Naive thymus-derived CD8-positive, alpha-beta T cell (primary cell): ENCODE data around the gene RAB3GAP1. TPM values are rescaled to one million over a fixed set of nuclear protein-coding genes. Genes with fewer than 3 reads are reported as not detected.

ENCODE experiments used
- ATAC-seq, 2 donors: fragments of 150-1000 bp; cut with Tn5 transposase in 1 of 2; sonication (Bioruptor Pico), chemical (Tn5 transposase) in 1 of 2; 1 replicate in 1 of 2; 2 replicates in 1 of 2; pipeline ENCODE4 v1.10.0; 2021; ENCODE audit warnings: mild to moderate bottlenecking in 2 of 2, moderate library complexity in 2 of 2
- POLR2A ChIA-PET: fragments of 350-600 bp; sonication (Branson Sonifier 250); formaldehyde crosslinking; loops from one replicate; lab custom pipeline; 2021; ENCODE audit warnings: antibody characterized with exemption; lab: Charles Lee
- DNase-seq, 10 donors: peaks; one replicate each; pipeline versions ENCODE4 v3.0.0 to v3.0.0-alpha.2; 2020 to 2022
- H3K27ac Mint-ChIP-seq, 10 donors: one replicate each; pipeline ENCODE4 v1.8.0; 2020 to 2022; ENCODE audit warnings: mild to moderate bottlenecking in 10 of 10, mixed read lengths in 10 of 10, moderate library complexity in 4 of 10, inconsistent platforms in 1 of 10
- H3K27me3 Mint-ChIP-seq, 5 donors: one replicate each; pipeline ENCODE4 v1.8.0; 2021 to 2022; ENCODE audit warnings: mixed read lengths in 5 of 5
- H3K36me3 Mint-ChIP-seq, 3 donors: one replicate each; pipeline ENCODE4 v1.8.0; 2020 to 2022; ENCODE audit warnings: mixed read lengths in 3 of 3, mild to moderate bottlenecking in 2 of 3, inconsistent platforms in 1 of 3
- H3K4me1 Mint-ChIP-seq, 4 donors: one replicate each; pipeline ENCODE4 v1.8.0; 2021 to 2022; ENCODE audit warnings: mixed read lengths in 4 of 4
- H3K4me3 Mint-ChIP-seq, 10 donors: one replicate each; pipeline ENCODE4 v1.8.0; 2020 to 2022; ENCODE audit warnings: mild to moderate bottlenecking in 10 of 10, mixed read lengths in 10 of 10, moderate library complexity in 6 of 10, inconsistent platforms in 1 of 10
- H3K9me3 Mint-ChIP-seq, 9 donors: one replicate each; pipeline ENCODE4 v1.8.0; 2020 to 2022; ENCODE audit warnings: mixed read lengths in 9 of 9, mild to moderate bottlenecking in 3 of 9, inconsistent platforms in 1 of 9, moderate library complexity in 1 of 9
- polyA plus RNA-seq, 3 donors: library from polyadenylated mRNA; unstranded; fragments of 300-500 nt; fragmentation: Illumina TruSeq; gene quantifications; one replicate each; pipeline ENCODE4 v1.2.3, GENCODE V29; 2021
- total RNA-seq, 8 experiments: library from RNA in 2 of 8; stranded (reverse) in 2 of 8; gene quantifications; one replicate each; pipeline ENCODE4 v1.2.3 and lab custom pipeline; 2021 to 2026

RAB3GAP1 gene
- total and polyA plus RNA-seq, 5 experiments from 2014 or later = 14.6 to 59.5 (median 23.2) TPM

DNA sequence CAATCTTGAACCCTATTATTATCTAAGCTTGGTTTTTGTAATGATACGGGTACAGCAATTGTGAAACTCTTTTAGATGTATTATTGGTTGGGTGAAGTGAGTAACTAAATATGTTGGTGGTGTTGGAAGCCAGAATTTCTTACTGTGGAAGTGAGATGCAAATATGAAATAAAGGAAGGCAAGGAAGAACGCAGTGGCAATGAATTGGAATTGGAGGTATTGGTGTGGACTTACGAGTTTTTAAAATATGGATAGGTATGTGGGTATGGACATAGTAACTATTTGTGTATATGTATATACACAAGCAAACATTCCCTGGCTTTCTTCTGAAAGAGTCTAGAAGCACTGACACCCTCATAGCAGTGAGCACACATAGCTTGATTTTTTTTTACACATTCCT is 105.8 kb downstream of the RAB3GAP1 start:
- H3K27ac Mint-ChIP-seq = peak overlapping the region in 4 of 10 donors; percentile 3 to 54 (median 32)
- ATAC-seq = no peak
- no peaks in the 10 kb centered on the region for H3K9me3 Mint-ChIP-seq
- H3K4me3 Mint-ChIP-seq = no peak overlapping the region
- peaks cover 17 to 87% (median 43%) of the 10 kb centered on the region in 3 donors for H3K36me3 Mint-ChIP-seq
- peaks cover 0 to 9% (median 2%) of the 10 kb centered on the region in 4 donors for H3K4me1 Mint-ChIP-seq
- DNase-seq = no peak
- H3K27me3 Mint-ChIP-seq = no peaks in the 10 kb centered on the region
- POLR2A ChIA-PET = interaction anchor here (0.7 kb wide), 1 partner anchor 995 kb away, joined by 3 read pairs; no protein-coding TSS in a partner anchor

DNA sequence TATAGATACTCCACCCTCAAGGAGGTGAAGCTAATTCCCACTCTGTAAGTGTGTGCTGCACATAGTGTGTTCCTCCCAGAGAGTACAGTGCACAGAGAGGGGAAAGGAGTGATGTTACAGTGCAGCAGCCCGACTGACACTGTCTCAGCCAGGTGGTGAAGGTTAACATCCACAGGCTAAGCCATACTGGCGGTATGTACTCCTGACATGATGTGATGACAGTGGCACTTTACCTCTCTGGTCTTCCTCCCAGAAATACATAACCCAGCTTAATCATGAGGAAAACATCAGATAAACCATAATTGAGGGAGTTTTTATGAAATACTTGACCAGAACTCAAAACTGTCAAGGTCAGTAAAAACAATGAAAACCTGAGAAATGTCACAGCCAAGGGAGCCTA is 107.1 kb downstream of the RAB3GAP1 start:
- POLR2A ChIA-PET = no interaction called here
- no peaks in the 10 kb centered on the region for H3K27me3 Mint-ChIP-seq
- DNase-seq = no peak
- H3K4me1 Mint-ChIP-seq = peaks cover 0 to 8% (median 3%) of the 10 kb centered on the region in 4 donors
- H3K9me3 Mint-ChIP-seq = no peaks in the 10 kb centered on the region
- H3K27ac Mint-ChIP-seq = peak overlapping the region in 3 of 10 donors; percentile 7 to 79 (median 29)
- no peak overlapping the region for H3K4me3 Mint-ChIP-seq
- peaks cover 16 to 91% (median 41%) of the 10 kb centered on the region in 3 donors for H3K36me3 Mint-ChIP-seq
- no peak for ATAC-seq

DNA sequence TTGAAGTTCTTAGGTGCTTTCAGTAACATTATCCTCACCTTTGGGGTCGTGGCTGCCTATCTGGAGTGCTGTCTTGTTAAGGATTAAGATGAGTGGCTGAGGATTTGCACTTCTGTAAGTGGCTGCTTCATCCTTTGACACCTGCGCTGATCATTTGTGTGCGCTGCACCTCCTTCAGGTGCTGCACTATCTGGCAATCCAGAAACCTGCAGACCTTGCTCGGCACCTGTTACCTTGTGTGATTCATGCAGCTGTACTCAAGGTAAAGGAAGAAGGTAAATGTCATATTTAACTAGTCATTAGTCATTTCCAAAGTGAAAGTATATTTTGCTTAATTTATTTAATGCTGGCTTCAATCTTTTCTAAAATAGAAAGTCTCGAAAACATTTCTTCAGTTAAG is 110.3 kb downstream of the RAB3GAP1 start:
- DNase-seq (no peak), ATAC-seq (no peak)
- Mint-ChIP-seq H3K9me3 (no peaks in the 10 kb centered on the region), H3K27ac (peak overlapping the region in 5 of 10 donors; percentile 16 to 44 (median 35)), H3K36me3 (peaks cover 5 to 89% (median 32%) of the 10 kb centered on the region in 3 donors), H3K4me1 (peaks cover 0 to 2% (median under 1%) of the 10 kb centered on the region in 4 donors), H3K4me3 (no peak overlapping the region), H3K27me3 (no peaks in the 10 kb centered on the region)
- POLR2A ChIA-PET = no interaction called here

DNA sequence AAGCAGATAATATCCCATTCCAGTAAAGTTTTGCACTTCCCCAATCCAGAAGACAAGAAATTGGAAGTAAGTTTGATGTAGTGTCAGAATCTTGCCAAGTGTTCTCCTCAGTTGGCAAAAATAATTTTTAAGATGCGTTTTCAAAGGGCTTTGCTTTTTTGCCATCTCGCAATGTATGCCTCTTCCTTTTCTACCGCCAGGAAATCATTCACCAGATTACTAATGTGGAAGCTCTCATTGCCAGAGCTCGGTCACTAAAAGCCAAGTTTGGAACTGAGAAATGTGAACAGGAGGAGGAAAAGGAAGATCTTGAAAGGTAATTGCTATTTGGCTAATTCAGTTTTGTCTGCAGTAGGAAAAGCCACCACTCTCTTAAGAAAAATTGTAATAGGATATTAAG is 110.7 kb downstream of the RAB3GAP1 start:
- no peak for ATAC-seq
- POLR2A ChIA-PET = no interaction called here
- Mint-ChIP-seq H3K4me1 (peaks cover 0 to 5% (median 3%) of the 10 kb centered on the region in 4 donors), H3K4me3 (no peak overlapping the region), H3K27me3 (no peaks in the 10 kb centered on the region), H3K9me3 (no peaks in the 10 kb centered on the region), H3K36me3 (peaks cover 5 to 89% (median 30%) of the 10 kb centered on the region in 3 donors), H3K27ac (peak overlapping the region in 6 of 10 donors; percentile 8 to 43 (median 32))
- DNase-seq = no peak

DNA sequence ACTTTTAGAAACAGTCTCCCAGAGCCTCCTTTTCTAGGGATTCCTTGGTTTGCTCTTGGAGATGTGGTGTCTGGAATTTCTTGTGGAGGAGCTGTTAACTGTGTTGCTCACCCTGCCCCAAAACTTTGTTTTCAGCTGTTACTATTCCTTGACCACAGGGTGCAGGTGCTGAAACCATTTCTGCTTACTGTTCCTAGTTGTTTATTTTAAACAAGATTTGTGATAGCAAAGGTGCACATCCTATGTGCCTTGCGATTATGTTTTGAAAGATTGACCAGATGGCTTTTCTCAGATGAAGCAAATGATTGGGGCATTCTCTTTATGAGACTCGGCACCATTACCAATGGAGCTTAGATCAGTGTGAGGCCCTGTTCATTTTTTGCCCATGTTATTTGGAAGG is 111.2 kb downstream of the RAB3GAP1 start:
- Mint-ChIP-seq H3K27me3 (no peaks in the 10 kb centered on the region), H3K36me3 (peaks cover 3 to 89% (median 29%) of the 10 kb centered on the region in 3 donors), H3K9me3 (no peaks in the 10 kb centered on the region), H3K4me3 (no peak overlapping the region), H3K4me1 (peaks cover 0 to 9% (median 4%) of the 10 kb centered on the region in 4 donors), H3K27ac (peak overlapping the region in 5 of 10 donors; percentile 12 to 61 (median 43))
- POLR2A ChIA-PET = no interaction called here
- ATAC-seq = no peak
- no peak for DNase-seq

DNA sequence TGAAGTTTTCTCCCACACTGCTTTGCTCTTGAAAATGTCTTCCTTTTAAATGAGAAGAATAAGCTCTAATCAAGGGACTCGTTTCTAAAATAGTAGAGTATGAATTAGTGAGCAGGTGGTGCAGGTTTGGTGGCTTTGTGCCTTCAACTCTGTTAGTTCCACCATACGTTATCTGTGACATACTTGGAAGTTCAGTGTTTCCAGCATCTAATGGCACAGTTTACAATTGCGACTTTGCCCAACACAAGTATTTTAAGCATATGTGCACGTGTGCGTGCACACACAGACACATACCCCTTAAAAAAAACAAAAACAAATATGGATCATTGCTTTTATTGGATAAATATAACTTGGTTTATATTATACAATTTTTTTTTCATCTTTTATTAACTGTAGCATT is 111.8 kb downstream of the RAB3GAP1 start:
- POLR2A ChIA-PET = no interaction called here
- no peak for ATAC-seq
- no peak for DNase-seq
- Mint-ChIP-seq H3K9me3 (no peaks in the 10 kb centered on the region), H3K27me3 (no peaks in the 10 kb centered on the region), H3K4me3 (no peak overlapping the region), H3K36me3 (peaks cover 0 to 89% (median 30%) of the 10 kb centered on the region in 3 donors), H3K27ac (no peak overlapping the region), H3K4me1 (peaks cover 4 to 15% (median 9%) of the 10 kb centered on the region in 4 donors)

DNA sequence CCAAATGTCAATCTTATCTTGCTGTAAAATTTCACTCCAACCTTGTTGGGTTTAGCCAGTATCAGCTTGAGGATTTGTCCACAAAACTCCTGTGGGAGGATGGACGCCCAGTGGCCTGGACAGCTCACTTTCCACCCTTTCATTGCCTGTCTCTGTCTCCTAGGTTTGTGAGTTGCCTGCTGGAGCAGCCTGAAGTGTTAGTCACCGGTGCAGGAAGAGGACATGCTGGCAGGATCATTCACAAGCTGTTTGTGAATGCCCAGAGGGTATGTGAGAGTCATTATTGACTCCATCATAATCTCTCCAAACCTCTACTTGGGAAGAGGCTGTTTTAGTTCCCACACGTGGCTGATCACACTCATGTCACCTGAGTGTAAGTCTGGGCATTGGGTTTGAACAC is 112.3 kb downstream of the RAB3GAP1 start:
- Mint-ChIP-seq H3K4me3 (no peak overlapping the region), H3K27me3 (no peaks in the 10 kb centered on the region), H3K4me1 (peaks cover 4 to 20% (median 12%) of the 10 kb centered on the region in 4 donors), H3K36me3 (peaks cover 0 to 89% (median 31%) of the 10 kb centered on the region in 3 donors), H3K9me3 (no peaks in the 10 kb centered on the region), H3K27ac (peak overlapping the region in 2 of 10 donors; percentile 63 to 66)
- DNase-seq (no peak), ATAC-seq (no peak)
- POLR2A ChIA-PET = no interaction called here

DNA sequence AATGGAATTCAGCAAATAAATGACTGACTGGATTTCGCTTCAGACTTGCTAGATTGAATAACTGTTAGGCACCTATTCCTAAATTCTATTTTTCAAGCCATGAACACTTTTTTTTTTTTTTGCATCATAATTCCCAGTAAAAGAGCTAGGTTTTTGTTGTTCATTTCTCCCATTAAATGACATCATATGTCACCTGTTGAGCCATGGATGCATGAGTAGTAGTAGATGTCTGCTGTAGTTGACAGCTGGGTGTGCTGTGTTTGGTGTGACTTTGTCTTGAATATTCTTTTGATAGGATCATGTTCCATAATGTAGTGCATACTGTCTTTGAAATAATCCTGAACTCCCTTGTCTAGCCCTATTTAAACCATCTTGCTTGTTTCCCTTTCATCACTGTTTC is 115.2 kb downstream of the RAB3GAP1 start:
- Mint-ChIP-seq H3K27ac (peak overlapping the region in 4 of 10 donors; percentile 1 to 81 (median 16)), H3K27me3 (no peaks in the 10 kb centered on the region), H3K4me1 (peaks cover 8 to 36% (median 20%) of the 10 kb centered on the region in 4 donors), H3K9me3 (peaks cover 0 to under 1% (median 0%) of the 10 kb centered on the region in 9 donors), H3K36me3 (peaks cover 0 to 93% (median 27%) of the 10 kb centered on the region in 3 donors), H3K4me3 (no peak overlapping the region)
- POLR2A ChIA-PET = no interaction called here
- no peak for DNase-seq
- ATAC-seq = no peak

DNA sequence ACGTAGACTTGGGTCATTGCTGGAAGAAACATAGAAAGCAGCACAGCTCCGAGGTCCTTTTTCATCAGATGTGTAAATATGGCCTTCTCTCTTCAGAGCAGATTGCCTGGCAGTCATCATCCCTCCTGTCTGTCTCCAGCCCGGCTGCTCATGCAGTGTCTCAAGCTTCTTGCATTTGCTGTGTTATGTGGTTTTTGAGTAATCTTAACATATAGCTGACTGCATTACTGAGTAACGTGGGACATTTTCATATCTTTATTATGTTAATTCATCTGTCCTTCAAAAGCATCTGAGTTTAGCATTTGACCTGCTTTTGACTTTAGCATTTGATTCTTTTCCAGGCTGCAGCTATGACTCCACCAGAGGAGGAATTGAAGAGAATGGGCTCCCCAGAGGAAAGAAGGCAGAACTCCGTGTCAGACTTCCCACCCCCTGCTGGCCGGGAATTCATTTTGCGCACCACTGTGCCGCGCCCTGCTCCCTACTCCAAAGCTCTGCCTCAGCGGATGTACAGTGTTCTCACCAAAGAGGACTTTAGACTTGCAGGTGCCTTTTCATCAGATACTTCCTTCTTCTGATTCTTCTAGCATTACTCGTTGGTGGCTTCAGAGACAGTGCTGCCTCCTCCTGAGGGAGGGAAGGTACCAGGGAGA is 116.2 kb downstream of the RAB3GAP1 start:
- Mint-ChIP-seq H3K36me3 (peaks cover 0 to 87% (median 29%) of the 10 kb centered on the region in 3 donors), H3K27ac (peak overlapping the region; percentile 48 to 91 (median 74)), H3K27me3 (no peaks in the 10 kb centered on the region), H3K4me3 (peak overlapping the region in 6 of 10 donors; percentile 35 to 50 (median 46)), H3K9me3 (peaks cover 0 to 1% (median 0%) of the 10 kb centered on the region in 9 donors), H3K4me1 (peaks cover 8 to 36% (median 19%) of the 10 kb centered on the region in 4 donors)
- no peak for ATAC-seq
- POLR2A ChIA-PET = interaction anchor here (0.6 kb wide), 1 partner anchor 21 kb away, joined by 4 read pairs; no protein-coding TSS in a partner anchor
- DNase-seq = no peak

DNA sequence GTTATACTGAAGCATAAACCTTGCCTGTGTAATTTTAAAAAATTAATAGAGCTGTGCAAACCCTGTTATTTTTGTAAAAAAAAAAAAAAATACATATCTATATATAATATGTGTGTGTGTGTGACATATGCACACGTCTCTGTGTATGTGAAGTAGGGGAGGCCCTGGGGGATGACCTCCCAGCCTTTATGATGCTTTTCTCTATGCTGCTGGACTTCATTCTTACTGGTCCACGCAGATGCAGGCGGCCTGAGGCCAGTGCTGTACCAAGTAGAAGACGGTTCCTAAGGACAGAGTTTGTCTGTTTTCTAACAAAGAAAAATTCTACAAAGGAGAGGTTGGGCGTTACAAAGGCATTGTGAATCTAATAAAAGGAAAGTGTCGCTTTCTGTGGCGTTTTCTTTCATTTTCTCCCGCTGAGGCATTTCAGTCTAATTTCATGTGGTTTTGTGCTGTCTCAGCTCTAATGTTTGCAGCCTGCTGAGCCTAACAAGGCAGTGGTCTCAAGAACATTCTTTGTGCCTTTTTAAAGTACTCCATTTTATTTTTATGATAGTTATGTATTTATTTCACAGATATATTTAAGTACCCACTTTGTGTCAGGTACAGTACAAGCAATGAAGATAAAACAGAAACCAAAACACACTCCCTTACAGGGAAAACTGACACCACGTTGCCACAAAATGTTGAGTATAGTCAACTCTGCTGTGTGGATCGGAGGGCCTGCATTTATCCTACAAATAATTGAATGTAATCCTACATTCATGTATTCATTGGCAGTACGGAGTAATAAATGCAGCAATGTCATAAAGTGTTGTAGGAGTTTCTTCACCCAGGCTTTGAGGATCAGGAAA is 118.0 kb downstream of the RAB3GAP1 start:
- Mint-ChIP-seq H3K4me3 (peak overlapping the region; percentile 43 to 87 (median 66)), H3K27ac (peak overlapping the region; percentile 63 to 94 (median 86)), H3K4me1 (peaks cover 8 to 36% (median 19%) of the 10 kb centered on the region in 4 donors), H3K9me3 (peaks cover 0 to 1% (median 0%) of the 10 kb centered on the region in 9 donors), H3K27me3 (no peaks in the 10 kb centered on the region), H3K36me3 (peaks cover 0 to 81% (median 24%) of the 10 kb centered on the region in 3 donors)
- ATAC-seq (peak; percentile 46 to 49), DNase-seq (peak in 1 of 10 donors; percentile 15)
- POLR2A ChIA-PET = no interaction called here

DNA sequence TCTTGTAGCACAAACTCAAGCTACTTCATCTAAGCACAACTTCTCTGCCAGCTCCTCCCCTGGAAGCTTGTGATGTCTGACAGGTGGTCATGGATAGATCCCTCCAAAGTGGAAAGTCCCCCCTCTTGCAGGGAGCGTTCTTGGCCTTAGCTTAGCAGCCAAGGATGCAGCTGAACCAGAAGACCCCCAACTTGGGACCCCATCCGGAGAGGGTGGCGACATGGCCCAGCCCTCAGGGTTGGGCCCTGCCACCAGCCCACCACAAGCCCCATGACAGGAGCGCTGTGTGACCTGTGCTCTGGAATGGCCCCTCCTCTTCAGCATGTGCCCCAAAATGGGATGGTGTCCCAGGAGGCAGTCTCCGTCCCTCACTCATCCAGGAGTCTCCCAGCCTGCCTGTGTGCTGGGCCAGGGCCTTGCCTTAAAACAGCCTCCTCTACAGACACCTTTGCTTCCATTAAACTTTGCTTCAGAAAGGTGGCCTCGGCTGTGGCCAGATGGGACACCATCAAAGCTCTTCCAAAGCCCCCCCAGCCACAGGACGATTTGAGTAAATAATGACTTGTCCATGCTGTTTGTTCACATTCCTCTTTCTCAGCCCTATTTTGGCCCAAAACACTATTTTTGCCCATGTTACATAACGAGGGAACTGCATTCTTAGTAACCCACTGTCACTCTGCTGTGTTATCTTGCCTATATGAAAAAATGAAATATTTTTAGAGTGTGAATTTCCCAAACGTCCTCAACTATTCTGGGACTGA is 122.1 kb downstream of the RAB3GAP1 start:
- H3K36me3 Mint-ChIP-seq = peaks cover 17 to 68% (median 42%) of the 10 kb centered on the region in 3 donors
- H3K9me3 Mint-ChIP-seq = peaks cover 0 to 11% (median 8%) of the 10 kb centered on the region in 9 donors
- H3K4me3 Mint-ChIP-seq = no peak overlapping the region
- DNase-seq (no peak), ATAC-seq (no peak)
- POLR2A ChIA-PET = no interaction called here
- no peak overlapping the region for H3K27ac Mint-ChIP-seq
- no peaks in the 10 kb centered on the region for H3K27me3 Mint-ChIP-seq
- H3K4me1 Mint-ChIP-seq = peaks cover 4 to 18% (median 10%) of the 10 kb centered on the region in 4 donors

DNA sequence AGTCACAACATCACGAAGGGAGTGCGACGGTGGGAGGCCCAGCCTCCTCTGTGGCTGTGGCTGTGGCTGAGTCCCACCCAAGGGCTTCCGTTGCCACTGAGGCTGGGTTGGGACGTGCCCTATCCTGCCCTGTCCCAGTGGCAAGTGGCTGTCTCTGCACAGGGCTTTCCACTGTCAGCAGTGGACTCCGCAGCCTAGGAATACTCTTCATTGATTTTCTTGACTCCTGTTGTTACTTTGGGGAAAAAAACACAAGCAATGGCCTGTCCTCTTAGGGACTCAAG is 122.7 kb downstream of the RAB3GAP1 start:
- H3K4me1 Mint-ChIP-seq = peaks cover 3 to 13% (median 7%) of the 10 kb centered on the region in 4 donors
- POLR2A ChIA-PET = no interaction called here

More for the DNA sequence above, 122.7 kb downstream of the RAB3GAP1 start:
- no peak overlapping the region for H3K27ac Mint-ChIP-seq
- DNase-seq (no peak), ATAC-seq (no peak)
- peaks cover 0 to 11% (median 8%) of the 10 kb centered on the region in 9 donors for H3K9me3 Mint-ChIP-seq
- no peaks in the 10 kb centered on the region for H3K27me3 Mint-ChIP-seq
- H3K4me3 Mint-ChIP-seq = no peak overlapping the region
- peaks cover 17 to 65% (median 42%) of the 10 kb centered on the region in 3 donors for H3K36me3 Mint-ChIP-seq
